DOHH2 (cell line): ENCODE measurements around the gene ME3.

Experiments used
- CTCF ChIP-seq: fragments of 200-600 bp; sonication (generic); IDR thresholded peaks from one replicate; pipeline ENCODE4 v1.5.1; 2014; ENCODE audit warnings: antibody characterized with exemption, mild to moderate bottlenecking, low read depth, low read length; ENCODE audit not compliant: poor library complexity, severe bottlenecking
- EZH2phosphoT487 ChIP-seq: fragments of 200-600 bp; sonication (generic); IDR thresholded peaks from 2 replicates; pipeline ENCODE4 v1.6.1; 2017; ENCODE audit warnings: borderline replicate concordance, mild to moderate bottlenecking, antibody characterized with exemption, low read length, moderate library complexity, mixed read lengths

DNA sequence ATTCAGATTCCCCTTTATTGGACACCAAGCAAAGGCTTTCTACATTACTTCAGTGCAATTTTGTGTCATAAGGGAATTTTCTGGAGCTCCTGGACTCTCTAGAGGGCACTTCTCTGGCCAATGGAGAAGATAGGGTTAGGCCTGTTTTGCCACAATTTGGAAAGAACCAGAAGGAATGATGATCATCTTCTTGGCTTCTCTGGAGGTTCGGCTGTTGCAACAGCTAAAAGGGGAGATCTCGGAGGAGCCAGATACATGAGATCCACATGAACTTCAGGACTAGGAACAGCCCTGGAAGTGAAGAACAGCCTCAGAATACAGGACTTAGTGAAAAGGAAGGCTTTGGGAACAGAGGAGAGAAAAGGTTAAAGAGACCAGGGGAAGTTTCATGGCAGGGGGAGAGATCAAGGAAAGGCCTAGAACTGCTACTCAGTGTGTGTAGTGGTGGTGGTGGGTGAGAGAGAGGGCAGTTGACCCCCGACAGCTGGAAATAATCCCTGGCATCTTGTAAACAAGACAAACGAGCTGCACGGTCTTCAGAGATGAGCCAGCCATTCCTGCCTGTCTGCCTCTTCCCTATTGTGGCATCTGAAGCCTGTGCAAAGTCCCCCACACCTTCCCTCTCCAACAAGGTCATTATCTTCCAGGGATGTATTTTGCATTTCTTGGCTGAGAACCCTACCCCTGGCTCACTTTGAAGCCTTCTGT lies 214.0 kb downstream of the ME3 start:
- TF ChIP-seq CTCF (no peak), EZH2phosphoT487 (no peak)
